ENCODE measurements around the gene TBXA2R.

GRCh38 chr19:3653865-3654513 lies 47.3 kb upstream of the TBXA2R start:
- TF ChIP-seq GATA3 (IDR thresholded peaks at IDR 0.05; ENCODE audit: low read depth, low read length) = no peak
- TF ChIP-seq GATA2 (IDR thresholded peaks at IDR 0.05; ENCODE audit: low read depth, low read length) = no peak

Data from SH-SY5Y (cell line).